Endothelial cell of umbilical vein (primary cell): Measurements from ENCODE around the gene AHI1. TPM values are rescaled to one million over a fixed set of nuclear protein-coding genes. Genes with fewer than 3 reads are reported as not detected.

Experiments
- BruUV-seq: library from RNA; stranded (reverse); fragments of 400-500 nt; replicated peaks from 2 replicates; lab custom pipeline; 2021; lab: Mats Ljungman, UMichigan
- CTCF ChIA-PET: fragments of 300-600, 350-600 bp; sonication (Branson Sonifier 250); formaldehyde crosslinking; loops from one replicate; lab custom pipeline; 2021; ENCODE audit warnings: antibody characterized with exemption, inconsistent platforms; lab: Charles Lee
- POLR2A ChIA-PET: fragments of 300-600, 350-600 bp; sonication (Branson Sonifier 250); formaldehyde crosslinking; loops from one replicate; lab custom pipeline; 2021; ENCODE audit warnings: antibody characterized with exemption, inconsistent platforms; lab: Charles Lee
- DNase-seq: peaks from one replicate; pipeline ENCODE4 v3.0.0-alpha.2; 2011; ENCODE audit warnings: low read depth, low spot score
- FAIRE-seq: peaks from 2 replicates; lab custom pipeline; 2011; peaks lifted over from hg19 to GRCh38; lab: Jason Lieb, UNC
- H2AFZ ChIP-seq: 2 replicates; pipeline ENCODE4 v1.6.0; 2012; ENCODE audit warnings: low read depth, low read length, control low read depth, inconsistent platforms
- H3K27ac ChIP-seq: 2 replicates; pipeline ENCODE4 v1.5.1; 2011; ENCODE audit warnings: low read depth, mild to moderate bottlenecking, control low read depth, low read length, moderate library complexity; ENCODE audit not compliant: insufficient read depth
- H3K27me3 ChIP-seq, 2 experiments: 2 replicates each; pipeline versions ENCODE4 v1.6.0 to v1.6.1; 2011; ENCODE audit warnings: low read length in 2 of 2, mixed read lengths in 1 of 2; ENCODE audit not compliant: control insufficient read depth in 2 of 2, insufficient read depth in 2 of 2
- H3K36me3 ChIP-seq, 2 experiments: 2 replicates in 1 of 2; 3 replicates in 1 of 2; pipeline ENCODE4 v1.5.1; 2011; ENCODE audit warnings: low read length in 2 of 2, mild to moderate bottlenecking in 1 of 2, moderate library complexity in 1 of 2; ENCODE audit not compliant: control insufficient read depth in 2 of 2, insufficient read depth in 2 of 2; ENCODE audit errors: extremely low read depth in 1 of 2
- H3K4me1 ChIP-seq: 3 replicates; pipeline ENCODE4 v1.5.1; 2011; ENCODE audit warnings: mild to moderate bottlenecking, low read length; ENCODE audit not compliant: control insufficient read depth, insufficient read depth; ENCODE audit errors: extremely low read depth
- H3K4me2 ChIP-seq: 2 replicates; pipeline ENCODE4 v1.6.1; 2011; ENCODE audit warnings: low read length, control low read depth, mixed read lengths; ENCODE audit not compliant: insufficient read depth
- H3K4me3 ChIP-seq, 3 experiments: fragments of 200-600 bp in 1 of 3; sonication (generic), shearing (Covaris generic) in 1 of 3; replicated peaks in 1 of 3; 2 replicates each; pipeline ENCODE4 v1.5.1; 2011 to 2016; ENCODE audit warnings: control low read depth in 3 of 3, low read length in 3 of 3, mild to moderate bottlenecking in 2 of 3, inconsistent platforms in 1 of 3, low read depth in 1 of 3, moderate library complexity in 1 of 3; ENCODE audit not compliant: insufficient read depth in 1 of 3
- H3K79me2 ChIP-seq: 2 replicates; pipeline ENCODE4 v1.6.0; 2012; ENCODE audit warnings: low read length, inconsistent platforms; ENCODE audit not compliant: control insufficient read depth, insufficient read depth
- H3K9ac ChIP-seq: replicated peaks from 2 replicates; pipeline ENCODE3; 2011; ENCODE audit warnings: low read length, control low read depth; ENCODE audit not compliant: insufficient read depth; ENCODE audit errors: extremely low read depth
- H3K9me1 ChIP-seq: replicated peaks from 3 replicates; pipeline ENCODE4 v1.6.0; 2011; ENCODE audit warnings: mild to moderate bottlenecking, low read length; ENCODE audit not compliant: control insufficient read depth, insufficient read depth; ENCODE audit errors: extremely low read depth
- H3K9me3 ChIP-seq: replicated peaks from 2 replicates; pipeline ENCODE4 v1.5.1; 2012; ENCODE audit warnings: low read length, inconsistent platforms; ENCODE audit not compliant: control insufficient read depth, insufficient read depth
- H4K20me1 ChIP-seq: replicated peaks from 2 replicates; pipeline ENCODE3; 2011; ENCODE audit warnings: mild to moderate bottlenecking, low read length; ENCODE audit not compliant: control insufficient read depth, insufficient read depth; ENCODE audit errors: extremely low read depth
- CTCF ChIP-seq, 2 donors: IDR thresholded peaks; 1 replicate in 1 of 2; 2 replicates in 1 of 2; pipeline ENCODE4 v1.5.1; 2011; ENCODE audit warnings: low read length in 2 of 2, mild to moderate bottlenecking in 2 of 2, moderate library complexity in 2 of 2, control low read depth in 1 of 2, inconsistent platforms in 1 of 2, low read depth in 1 of 2; ENCODE audit not compliant: insufficient read depth in 1 of 2; ENCODE audit errors: extremely low read depth in 1 of 2
- EZH2 ChIP-seq: IDR thresholded peaks from 2 replicates; pipeline ENCODE4 v1.6.1; 2012; ENCODE audit warnings: borderline replicate concordance, low read depth, mild to moderate bottlenecking, moderate library complexity, low read length, inconsistent platforms; ENCODE audit not compliant: severe bottlenecking
- FOS ChIP-seq: IDR thresholded peaks from 2 replicates; pipeline ENCODE4 v1.6.1; 2011; ENCODE audit warnings: mild to moderate bottlenecking, low read length, moderate library complexity, borderline replicate concordance; ENCODE audit not compliant: insufficient read depth
- GATA2 ChIP-seq: IDR thresholded peaks from 2 replicates; pipeline ENCODE4 v1.7.0; 2011; ENCODE audit warnings: low read depth, mild to moderate bottlenecking, moderate library complexity, mixed read lengths, low read length; ENCODE audit not compliant: insufficient read length, insufficient read depth
- JUN ChIP-seq: IDR thresholded peaks from 2 replicates; pipeline ENCODE4 v1.6.1; 2011; ENCODE audit warnings: borderline replicate concordance, low read depth; ENCODE audit not compliant: insufficient read length, insufficient read depth
- MAX ChIP-seq: IDR thresholded peaks from 2 replicates; pipeline ENCODE4 v1.6.1; 2011; ENCODE audit not compliant: insufficient read depth, insufficient read length
- MYC ChIP-seq: IDR thresholded peaks from one replicate; pipeline ENCODE4 v1.6.1; 2011; ENCODE audit warnings: mild to moderate bottlenecking, low read depth, low read length
- POLR2A ChIP-seq: IDR thresholded peaks from 2 replicates; pipeline ENCODE4 v1.6.1; 2012; ENCODE audit warnings: low read depth, mild to moderate bottlenecking, control low read depth, low read length
- POLR2AphosphoS5 ChIP-seq: IDR thresholded peaks from 2 replicates; pipeline ENCODE4 v1.6.1; 2012; ENCODE audit warnings: low read depth, mild to moderate bottlenecking, control low read depth, low read length, moderate library complexity; ENCODE audit not compliant: insufficient read depth
- dilution Hi-C: fragments of 300-500 bp; cut with MboI; formaldehyde crosslinking; loops from one replicate; pipeline ENCODE4 v1.15.0; 2019; ENCODE audit warnings: low sequenced_read_pairs; ENCODE audit not compliant: extremely low pct_ligation_motif_present
- intact Hi-C: fragments of 100-400 bp; cut with micrococcal nuclease; formaldehyde crosslinking; loops from one replicate; pipeline ENCODE4 v1.10.0; 2022
- polyA plus RNA-seq, 4 experiments: library from polyadenylated mRNA; depleted of rRNA in 3 of 4; stranded (reverse) in 3 of 4; unstranded in 1 of 4; fragments of >200 nt; gene quantifications; 2 replicates each; pipeline versions ENCODE4 v1.2.1 to v1.2.3, GENCODE V29; 2011 to 2012; ENCODE audit warnings: missing spikeins in 1 of 4
- total RNA-seq: library from RNA; stranded (reverse); gene quantifications from 2 replicates; pipeline ENCODE4 v1.2.3, GENCODE V29; 2021

Gene AHI1
- total and polyA plus RNA-seq, 2 donors (not counting 3 experiments of a cell fraction or from before 2014, with no cell fraction given), result 5.1 to 20.7 TPM

GRCh38 chr6:135257631-135258405 lies 239.7 kb downstream of the AHI1 start:
- Histone ChIP-seq H3K36me3 (no peaks in the 10 kb centered on the region), H3K9me3 (no peaks in the 10 kb centered on the region), H3K9ac (no peak overlapping the region), H4K20me1 (no peaks in the 10 kb centered on the region), H3K27ac (no peak overlapping the region), H3K4me1 (no peaks in the 10 kb centered on the region), H3K4me2 (no peak overlapping the region), H3K27me3 (peaks cover 5 to 13% of the 10 kb centered on the region in 2 experiments), H3K9me1 (no peaks in the 10 kb centered on the region), H3K79me2 (no peaks in the 10 kb centered on the region), H2AFZ (no peak overlapping the region), H3K4me3 (no peak overlapping the region)
- POLR2A ChIA-PET, result no interaction called here
- no peak for DNase-seq
- no TSS peak for BruUV-seq
- CTCF ChIA-PET, result interaction anchor here (0.6 to 1.1 kb wide), 2 partner anchors 11 to 32 kb away, joined by 3 to 7 read pairs; no protein-coding TSS in a partner anchor
- TF ChIP-seq POLR2AphosphoS5, result no peak
- FAIRE-seq, result no peak
- dilution Hi-C loops (no loop called here), intact Hi-C loops (no loop called here)

GRCh38 chr6:135256866-135257265 lies 240.7 kb downstream of the AHI1 start:
- intact Hi-C loops (no loop called here), dilution Hi-C loops (no loop called here)
- TF ChIP-seq MAX (no peak), EZH2 (no peak), GATA2 (no peak), MYC (no peak), FOS (no peak), POLR2A (no peak), CTCF (IDR thresholded peaks at IDR 0.05; ENCODE audit: extremely low read depth in 1 of 2, insufficient read depth in 1 of 2, low read depth in 1 of 2, low read length in 2 of 2) (no peak), JUN (no peak), POLR2AphosphoS5 (no peak)

More at GRCh38 chr6:135256866-135257265, 240.7 kb downstream of the AHI1 start:
- DNase-seq, result no peak
- no peaks in the 10 kb centered on the region for H3K9me1 ChIP-seq
- no peaks in the 10 kb centered on the region for H4K20me1 ChIP-seq
- POLR2A ChIA-PET, result no interaction called here
- H3K9ac ChIP-seq, result no peak overlapping the region
- FAIRE-seq, result no peak
- H2AFZ ChIP-seq, result no peak overlapping the region
- H3K36me3 ChIP-seq, result no peaks in the 10 kb centered on the region
- H3K27ac ChIP-seq, result no peak overlapping the region
- BruUV-seq, result no TSS peak
- H3K9me3 ChIP-seq, result no peaks in the 10 kb centered on the region
- H3K27me3 ChIP-seq, result peaks cover 4 to 17% of the 10 kb centered on the region in 2 experiments
- CTCF ChIA-PET, result interaction anchor here (0.6 kb wide), 1 partner anchor 31 kb away, joined by 3 read pairs; no protein-coding TSS in a partner anchor
- H3K4me1 ChIP-seq, result no peaks in the 10 kb centered on the region
- H3K79me2 ChIP-seq, result no peaks in the 10 kb centered on the region
- no peak overlapping the region for H3K4me2 ChIP-seq
- H3K4me3 ChIP-seq, result no peak overlapping the region
